K562 (cell line): Measurements from ENCODE around the gene CEP70. TPM values are rescaled to one million over a fixed set of nuclear protein-coding genes. Genes with fewer than 3 reads are reported as not detected.

Experiments
- ATAC-seq: fragments of 200-7000 bp; cut with Tn5 transposase; 3 replicates; pipeline ENCODE4 v1.9.1; 2020; ENCODE audit warnings: moderate library complexity
- BruUV-seq: library from RNA; stranded (reverse); fragments of 400-500 nt; replicated peaks from 2 replicates; lab custom pipeline; 2021; lab: Mats Ljungman, UMichigan
- CTCF ChIA-PET: fragments of 300-600 bp; formaldehyde crosslinking; extraction: SDS; loops from one replicate; lab custom pipeline; 2021; ENCODE audit warnings: low intra/inter-chr PET ratio; lab: Yijun Ruan, JAX
- POLR2A ChIA-PET: fragments of 300-600, 350-650 bp; sonication (Branson Sonifier 250); formaldehyde crosslinking; extraction: SDS; loops from one replicate; lab custom pipeline; 2021; ENCODE audit warnings: antibody characterized with exemption, inconsistent platforms; lab: Yijun Ruan, JAX
- DNase-seq, 4 experiments: peaks; one replicate each; pipeline versions ENCODE4 v3.0.0 to v3.0.0-alpha.2; 2011 to 2018; ENCODE audit warnings: low spot score in 3 of 4, mixed read lengths in 3 of 4; ENCODE audit errors: extremely low read depth in 1 of 4
- FAIRE-seq: peaks from 2 replicates; lab custom pipeline; 2011; peaks lifted over from hg19 to GRCh38; lab: Jason Lieb, UNC
- H2AFZ ChIP-seq: 2 replicates; pipeline ENCODE4 v1.6.0; 2011; ENCODE audit warnings: low read depth, low read length, control low read depth, inconsistent platforms
- H3K27ac ChIP-seq: fragments of 200-600 bp; 3 replicates; pipeline ENCODE4 v1.8.0; 2011; ENCODE audit warnings: low read depth, mild to moderate bottlenecking, control low read depth, inconsistent platforms, low read length, moderate library complexity, mixed read lengths; ENCODE audit errors: extremely low read depth
- H3K27me3 ChIP-seq, 2 experiments: fragments of 300-600 bp in 1 of 2; 2 replicates in 1 of 2; 3 replicates in 1 of 2; pipeline versions ENCODE4 v1.6.0 to v1.8.0; 2011; ENCODE audit warnings: inconsistent platforms in 2 of 2, low read length in 2 of 2, mild to moderate bottlenecking in 1 of 2, mixed read lengths in 1 of 2, moderate library complexity in 1 of 2; ENCODE audit not compliant: control insufficient read depth in 2 of 2, insufficient read depth in 2 of 2
- H3K36me3 ChIP-seq: fragments of 300-600 bp; 3 replicates; pipeline ENCODE4 v1.8.0; 2011; ENCODE audit warnings: mild to moderate bottlenecking, low read length, inconsistent platforms; ENCODE audit not compliant: control insufficient read depth, insufficient read depth
- H3K4me1 ChIP-seq, 2 experiments: fragments of 200-600 bp in 1 of 2; replicated peaks in 1 of 2; 2 replicates in 1 of 2; 3 replicates in 1 of 2; pipeline versions ENCODE4 v1.5.1 to v1.8.0; 2011; ENCODE audit warnings: inconsistent platforms in 2 of 2, low read length in 2 of 2, mild to moderate bottlenecking in 1 of 2, mixed read lengths in 1 of 2, moderate library complexity in 1 of 2; ENCODE audit not compliant: control insufficient read depth in 2 of 2, insufficient read depth in 2 of 2
- H3K4me2 ChIP-seq: 2 replicates; pipeline ENCODE4 v1.6.1; 2011; ENCODE audit warnings: low read length, control low read depth, inconsistent platforms, mixed read lengths; ENCODE audit not compliant: insufficient read depth
- H3K4me3 ChIP-seq: fragments of 200-600 bp; sonication (generic), shearing (Covaris generic); 2 replicates; pipeline ENCODE4 v1.5.1; 2016; ENCODE audit warnings: control low read depth, inconsistent platforms
- H3K79me2 ChIP-seq: fragments of 200-600 bp; 3 replicates; pipeline ENCODE4 v1.8.0; 2011; ENCODE audit warnings: low read length, inconsistent platforms; ENCODE audit not compliant: control insufficient read depth, insufficient read depth
- H3K9ac ChIP-seq, 2 experiments: 2 replicates each; pipeline versions ENCODE4 v1.6.0 to v1.6.1; 2011; ENCODE audit warnings: low read depth in 2 of 2, low read length in 2 of 2, control low read depth in 1 of 2, inconsistent platforms in 1 of 2, mild to moderate bottlenecking in 1 of 2, mixed read lengths in 1 of 2; ENCODE audit not compliant: insufficient read depth in 1 of 2
- H3K9me1 ChIP-seq: one replicate; pipeline ENCODE4 v1.6.0; 2011; ENCODE audit warnings: inconsistent platforms, mild to moderate bottlenecking, low read length, moderate library complexity; ENCODE audit not compliant: control insufficient read depth, insufficient read depth
- H3K9me3 ChIP-seq: replicated peaks from 2 replicates; pipeline ENCODE4 v1.5.1; 2011; ENCODE audit warnings: low read depth, low read length, inconsistent platforms; ENCODE audit not compliant: control insufficient read depth, insufficient read depth
- H4K20me1 ChIP-seq: replicated peaks from 2 replicates; pipeline ENCODE4 v1.6.1; 2011; ENCODE audit warnings: low read length, inconsistent platforms, mixed read lengths; ENCODE audit not compliant: control insufficient read depth, insufficient read depth
- FOXP4 ChIP-seq: sonication (generic); formaldehyde crosslinking; IDR thresholded peaks from 2 replicates; pipeline ENCODE4 v1.8.0; 2022; ENCODE audit warnings: mild to moderate bottlenecking, missing genetic modification reagents, borderline replicate concordance
- RAD51 ChIP-seq: fragments of 450-650 bp; IDR thresholded peaks from 2 replicates; pipeline ENCODE4 v1.7.1; 2016; ENCODE audit warnings: low read depth, mild to moderate bottlenecking, borderline replicate concordance
- WGBS: fragments of 100-300 bp; shearing (Covaris generic); methylation state at CpG from one replicate; pipeline ENCODE4 v1.1.6; 2016; ENCODE audit warnings: low coverage, mixed read lengths; ENCODE audit not compliant: insufficient coverage; ENCODE audit errors: missing lambda C conversion rate; 5-methylcytosine and 5-hydroxymethylcytosine counted together
- in situ Hi-C: fragments of 300-500 bp; cut with MboI; formaldehyde crosslinking; loops from 4 replicates; pipeline ENCODE4 v1.15.0; 2018; ENCODE audit warnings: inconsistent platforms, mixed read lengths
- intact Hi-C: fragments of 100-400 bp; cut with micrococcal nuclease; formaldehyde crosslinking; loops from 2 replicates; pipeline ENCODE4 v1.14.2; 2022
- polyA plus RNA-seq, 8 experiments: library from polyadenylated mRNA; depleted of rRNA in 4 of 8; stranded (reverse) in 5 of 8; unstranded in 3 of 8; fragments of >200 nt; fragmentation: Nextera tagmentation in 2 of 8; fragmentation: Illumina TruSeq in 1 of 8; extraction: Ambion mirVana in 2 of 8; extraction: Trizol in 1 of 8; gene quantifications; 2 replicates each; pipeline versions ENCODE4 v1.2.1 to v1.2.3, GENCODE V29; 2011 to 2014; ENCODE audit warnings: inconsistent platforms in 1 of 8, missing spikeins in 1 of 8
- total RNA-seq, 7 experiments: library from RNA; depleted of rRNA in 6 of 7; stranded (reverse); fragments of >200 nt in 6 of 7; fragmentation: Illumina TruSeq in 2 of 7; extraction: Trizol in 2 of 7; gene quantifications; 2 replicates each; pipeline versions ENCODE4 v1.2.1 to v1.2.3, GENCODE V29; 2011 to 2021; ENCODE audit warnings: low replicate concordance in 1 of 7
- TF ChIP-seq, protein P1 (sequence below): sonication (generic); formaldehyde crosslinking; IDR thresholded peaks from 2 replicates; pipeline ENCODE4 v1.5.0; 2020; ENCODE audit warnings: missing genetic modification reagents

Gene CEP70
- total and polyA plus RNA-seq, 9 of the 15 experiments (the other 6 are each of a cell fraction or from before 2014, with no cell fraction given): 16.1 to 31.5 (median 23.4) TPM

DNA sequence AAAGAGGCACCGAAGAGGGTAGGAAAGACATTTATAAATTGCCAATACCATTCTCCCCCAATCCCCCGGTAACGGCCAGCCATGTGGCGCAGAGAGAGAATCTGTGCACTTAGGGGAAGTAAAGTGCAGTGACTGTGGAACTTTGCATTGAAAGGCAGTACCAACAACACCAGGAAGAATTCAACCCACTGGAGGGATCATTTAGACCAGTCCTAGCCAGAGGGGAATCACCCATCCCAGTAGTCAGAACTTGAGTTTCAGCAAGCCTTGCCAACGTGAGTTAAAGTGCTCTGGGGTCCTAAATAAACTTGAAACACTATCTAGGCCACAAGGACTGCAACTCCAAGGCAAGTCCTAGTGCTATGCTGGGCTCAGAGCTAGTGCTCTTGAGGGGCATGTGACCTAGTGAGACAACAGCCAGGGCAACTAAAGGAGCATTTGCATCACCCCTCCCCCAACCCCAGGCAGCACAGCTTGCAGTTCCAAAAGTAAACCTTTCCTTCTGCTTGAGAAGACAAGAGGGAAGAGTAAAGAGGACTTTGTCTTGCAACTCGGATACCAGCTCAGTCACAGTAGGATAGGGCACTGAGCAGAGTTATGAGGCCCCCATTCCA lies 15.0 kb downstream of the CEP70 start:
- Histone ChIP-seq H3K9ac (no peak overlapping the region; a peak in 1 of 4 replicates), H4K20me1 (no peaks in the 10 kb centered on the region), H3K27ac (no peak overlapping the region), H3K4me2 (no peak overlapping the region), H3K27me3 (no peaks in the 10 kb centered on the region), H3K4me3 (no peak overlapping the region), H3K79me2 (peaks cover 3% of the 10 kb centered on the region; the same call in 1 of the 3 replicates), H3K9me1 (no peaks in the 10 kb centered on the region), H2AFZ (peak overlapping the region; percentile 35; the same call in 1 of the 2 replicates)
- WGBS: 37% methylated on average over 6 of the region's 6 CpGs
- FAIRE-seq (peak; percentile 15), ATAC-seq (peak; percentile 72)
- ChIA-PET CTCF (interaction anchor here (0.9 kb wide), 1 partner anchor 336 kb away, joined by 4 read pairs; no protein-coding TSS in a partner anchor), POLR2A (interaction anchor here (1.0 to 4.4 kb wide), 3 partner anchors 13 to 366 kb away, joined by 3 to 28 read pairs (median 3); partner anchors contain the start of gene CEP70)
- in situ Hi-C loops: no loop called here
- intact Hi-C loops: no loop called here
- TF ChIP-seq, protein P1, sequence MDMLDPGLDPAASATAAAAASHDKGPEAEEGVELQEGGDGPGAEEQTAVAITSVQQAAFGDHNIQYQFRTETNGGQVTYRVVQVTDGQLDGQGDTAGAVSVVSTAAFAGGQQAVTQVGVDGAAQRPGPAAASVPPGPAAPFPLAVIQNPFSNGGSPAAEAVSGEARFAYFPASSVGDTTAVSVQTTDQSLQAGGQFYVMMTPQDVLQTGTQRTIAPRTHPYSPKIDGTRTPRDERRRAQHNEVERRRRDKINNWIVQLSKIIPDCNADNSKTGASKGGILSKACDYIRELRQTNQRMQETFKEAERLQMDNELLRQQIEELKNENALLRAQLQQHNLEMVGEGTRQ (CRISPR knock-in tag): 0 out of 2 replicates have a peak, but pooled peaks have one; percentile 31
- no peak for TF ChIP-seq FOXP4
- TF ChIP-seq RAD51: peak; percentile 15; the same call in 1 of the 2 replicates
- TF ChIP-seq, all 486 proteins: peak for 2
- Histone ChIP-seq H3K4me1 (no peaks in the 10 kb centered on the region; a peak in 1 of 5 replicates), H3K36me3 (no peaks in the 10 kb centered on the region), H3K9me3 (no peaks in the 10 kb centered on the region)
- DNase-seq: peak in 1 of 4 experiments; percentile 15
- BruUV-seq: no TSS peak
